Activated CD4-positive, CD25-positive, alpha-beta regulatory T cell treated with anti-CD3 and anti-CD28 coated beads, Interleukin-2, amount 50 U/mL, for 24 hours (primary cell): ENCODE measurements around the gene CPED1.
"Not testable (repeated sequence)": the region's sequence is repeated elsewhere in the genome, so short reads cannot be mapped to it uniquely, and the experiment has no call there.

Source experiments
- ATAC-seq, 2 donors: fragments of 150-1000 bp; cut with Tn5 transposase; one replicate each; pipeline ENCODE4 v1.10.0; 2021; ENCODE audit warnings: mild to moderate bottlenecking in 1 of 2, moderate library complexity in 1 of 2

The CPED1 gene

GRCh38 chr7:121195874-121196273 lies 207.4 kb downstream of the CPED1 start:
- no peak for ATAC-seq

- no peak for ATAC-seq
These were observed 207.8 kb downstream of the CPED1 start for GRCh38 chr7:121196286-121196685.

- no peak for ATAC-seq
These were observed 208.9 kb downstream of the CPED1 start for GRCh38 chr7:121197455-121197854.

- ATAC-seq = no peak
These were observed 210.0 kb downstream of the CPED1 start for GRCh38 chr7:121198502-121198901.

GRCh38 chr7:121202125-121202524 lies 213.6 kb downstream of the CPED1 start:
- no peak for ATAC-seq

- no peak for ATAC-seq
These were observed 214.3 kb downstream of the CPED1 start for GRCh38 chr7:121202834-121203233.

- ATAC-seq = no peak
These were observed 216.0 kb downstream of the CPED1 start for GRCh38 chr7:121204537-121204936.

GRCh38 chr7:121205777-121206176 lies 217.3 kb downstream of the CPED1 start:
- ATAC-seq = no peak

GRCh38 chr7:121211253-121211652 lies 222.7 kb downstream of the CPED1 start:
- no peak for ATAC-seq

GRCh38 chr7:121212036-121212435 lies 223.5 kb downstream of the CPED1 start:
- no peak for ATAC-seq

- no peak for ATAC-seq
These were observed 226.1 kb downstream of the CPED1 start for GRCh38 chr7:121214657-121215056.

GRCh38 chr7:121219026-121219425 lies 230.5 kb downstream of the CPED1 start:
- ATAC-seq = no peak

- not testable (repeated sequence) for ATAC-seq
These were observed 232.6 kb downstream of the CPED1 start for GRCh38 chr7:121221108-121221507.

- no peak for ATAC-seq
These were observed 240.3 kb downstream of the CPED1 start for GRCh38 chr7:121228779-121229178.

GRCh38 chr7:121235201-121235600 lies 246.7 kb downstream of the CPED1 start:
- ATAC-seq = no peak

- no peak for ATAC-seq
These were observed 249.1 kb downstream of the CPED1 start for GRCh38 chr7:121237601-121238000.

GRCh38 chr7:121244120-121244870 lies 255.8 kb downstream of the CPED1 start:
- no peak for ATAC-seq

- ATAC-seq = not testable (repeated sequence)
These were observed 262.9 kb downstream of the CPED1 start for GRCh38 chr7:121251367-121251766.

GRCh38 chr7:121252523-121253235 lies 264.2 kb downstream of the CPED1 start:
- ATAC-seq = not testable (repeated sequence)

- no peak for ATAC-seq
These were observed 271.3 kb downstream of the CPED1 start for GRCh38 chr7:121259826-121260225.

- ATAC-seq = no peak
These were observed 272.8 kb downstream of the CPED1 start for GRCh38 chr7:121261207-121261884.

GRCh38 chr7:121262221-121262620 lies 273.7 kb downstream of the CPED1 start:
- no peak for ATAC-seq

- ATAC-seq = no peak
These were observed 274.5 kb downstream of the CPED1 start for GRCh38 chr7:121262969-121263368.
